H1 (cell line): Measurements from ENCODE around the gene NOXO1. TPM values are rescaled to one million over a fixed set of nuclear protein-coding genes. Genes with fewer than 3 reads are reported as not detected.

Source experiments
- CTCF ChIA-PET: fragments of 300-600 bp; sonication (Branson Sonifier 250); formaldehyde crosslinking; loops from one replicate; lab custom pipeline; 2021; ENCODE audit not compliant: partially characterized antibody; lab: Charles Lee
- POLR2A ChIA-PET: fragments of 300-600 bp; sonication (Branson Sonifier 250); formaldehyde crosslinking; loops from one replicate; lab custom pipeline; 2021; ENCODE audit warnings: inconsistent platforms; ENCODE audit not compliant: partially characterized antibody; lab: Charles Lee
- DNase-seq, 2 experiments: peaks; one replicate each; pipeline versions ENCODE4 v3.0.0 to v3.0.0-alpha.2; 2010 to 2022; ENCODE audit warnings: low spot score in 2 of 2, low read depth in 1 of 2, mixed read lengths in 1 of 2
- FAIRE-seq: peaks from 2 replicates; lab custom pipeline; 2011; peaks lifted over from hg19 to GRCh38; lab: Jason Lieb, UNC
- H2AFZ ChIP-seq: 2 replicates; pipeline ENCODE4 v1.8.1; 2012; ENCODE audit warnings: low read length, inconsistent platforms
- H2AK5ac ChIP-seq: 2 replicates; pipeline ENCODE4 v1.6.1; 2013; ENCODE audit warnings: low read depth, low read length
- H2BK120ac ChIP-seq: replicated peaks from 2 replicates; pipeline ENCODE3; 2013; ENCODE audit warnings: low read depth, low read length, inconsistent platforms
- H2BK12ac ChIP-seq: 2 replicates; pipeline ENCODE4 v1.6.1; 2013; ENCODE audit warnings: low read depth, low read length
- H2BK15ac ChIP-seq: 2 replicates; pipeline ENCODE4 v1.6.1; 2013; ENCODE audit warnings: low read length
- H2BK20ac ChIP-seq: 2 replicates; pipeline ENCODE4 v1.6.1; 2013; ENCODE audit warnings: low read length
- H2BK5ac ChIP-seq: 2 replicates; pipeline ENCODE4 v1.6.1; 2013; ENCODE audit warnings: low read depth, low read length
- H3K14ac ChIP-seq: 2 replicates; pipeline ENCODE4 v1.6.1; 2013; ENCODE audit warnings: inconsistent platforms; ENCODE audit not compliant: insufficient read length
- H3K18ac ChIP-seq: 2 replicates; pipeline ENCODE4 v1.6.1; 2013; ENCODE audit warnings: low read length; ENCODE audit errors: extremely low read depth
- H3K23ac ChIP-seq: 2 replicates; pipeline ENCODE4 v1.6.1; 2013; ENCODE audit warnings: inconsistent platforms; ENCODE audit not compliant: insufficient read length
- H3K23me2 ChIP-seq: 2 replicates; pipeline ENCODE4 v1.6.1; 2013; ENCODE audit warnings: low read depth, low read length
- H3K27ac ChIP-seq: 2 replicates; pipeline ENCODE4 v1.6.1; 2011; ENCODE audit warnings: low read depth, low read length, inconsistent platforms
- H3K27me3 ChIP-seq, 4 experiments: replicated peaks in 1 of 4; 1 replicate in 1 of 4; 2 replicates in 3 of 4; pipeline versions ENCODE4 v1.6.1 to v1.8.1; 2011 to 2013; ENCODE audit warnings: low read length in 3 of 4, mild to moderate bottlenecking in 3 of 4, inconsistent platforms in 2 of 4, mixed read lengths in 2 of 4, moderate library complexity in 1 of 4; ENCODE audit not compliant: control insufficient read depth in 3 of 4, insufficient read depth in 3 of 4; ENCODE audit errors: extremely low read depth in 1 of 4
- H3K36me3 ChIP-seq, 4 experiments: 2 replicates each; pipeline versions ENCODE4 v1.6.1 to v1.8.1; 2011 to 2013; ENCODE audit warnings: mild to moderate bottlenecking in 4 of 4, low read length in 3 of 4, moderate library complexity in 2 of 4, control low read depth in 1 of 4, inconsistent platforms in 1 of 4; ENCODE audit not compliant: insufficient read depth in 4 of 4, control insufficient read depth in 2 of 4
- H3K4ac ChIP-seq: replicated peaks from 2 replicates; pipeline ENCODE3; 2013; ENCODE audit warnings: low read length, low read depth, mixed read lengths, inconsistent platforms; ENCODE audit not compliant: insufficient read length
- H3K4me1 ChIP-seq, 4 experiments: replicated peaks in 1 of 4; 1 replicate in 1 of 4; 2 replicates in 3 of 4; pipeline versions ENCODE4 v1.6.1 to v1.8.1; 2011 to 2013; ENCODE audit warnings: low read length in 3 of 4, inconsistent platforms in 2 of 4, mixed read lengths in 1 of 4; ENCODE audit not compliant: insufficient read depth in 4 of 4, control insufficient read depth in 3 of 4
- H3K4me2 ChIP-seq, 2 experiments: 2 replicates each; pipeline versions ENCODE4 v1.6.1 to v1.8.1; 2011 to 2013; ENCODE audit warnings: low read depth in 2 of 2, low read length in 2 of 2, control low read depth in 1 of 2, inconsistent platforms in 1 of 2, mild to moderate bottlenecking in 1 of 2; ENCODE audit not compliant: insufficient read depth in 1 of 2
- H3K4me3 ChIP-seq, 4 experiments: fragments of 200-600, 300-600 bp in 1 of 4; sonication (generic), shearing (Covaris generic), sonication (Bioruptor Twin) in 1 of 4; 2 replicates each; pipeline versions ENCODE4 v1.5.1 to v1.8.1; 2011 to 2016; ENCODE audit warnings: low read length in 4 of 4, low read depth in 3 of 4, control low read depth in 2 of 4, inconsistent platforms in 2 of 4, mild to moderate bottlenecking in 2 of 4, mixed read lengths in 1 of 4, moderate library complexity in 1 of 4; ENCODE audit not compliant: insufficient read depth in 2 of 4; ENCODE audit errors: extremely low read depth in 1 of 4
- H3K56ac ChIP-seq: replicated peaks from 2 replicates; pipeline ENCODE3; 2013; ENCODE audit warnings: low read depth, mild to moderate bottlenecking, mixed read lengths, low read length, inconsistent platforms; ENCODE audit not compliant: insufficient read length
- H3K79me1 ChIP-seq: 2 replicates; pipeline ENCODE4 v1.6.1; 2013; ENCODE audit warnings: low read depth, low read length, control low read depth
- H3K79me2 ChIP-seq, 2 experiments: 2 replicates each; pipeline versions ENCODE4 v1.6.1 to v1.8.1; 2012 to 2013; ENCODE audit warnings: low read length in 2 of 2, mild to moderate bottlenecking in 2 of 2, inconsistent platforms in 1 of 2; ENCODE audit not compliant: insufficient read depth in 2 of 2, control insufficient read depth in 1 of 2
- H3K9ac ChIP-seq, 4 experiments: replicated peaks in 1 of 4; 1 replicate in 1 of 4; 2 replicates in 3 of 4; pipeline versions ENCODE4 v1.6.1 to v1.8.1; 2011 to 2013; ENCODE audit warnings: low read depth in 3 of 4, low read length in 3 of 4, control low read depth in 2 of 4, mild to moderate bottlenecking in 2 of 4, moderate library complexity in 2 of 4, inconsistent platforms in 1 of 4; ENCODE audit errors: extremely low read depth in 1 of 4
- H3K9me3 ChIP-seq, 2 experiments: 2 replicates each; pipeline versions ENCODE4 v1.6.1 to v1.8.1; 2012 to 2013; ENCODE audit warnings: mild to moderate bottlenecking in 2 of 2, moderate library complexity in 2 of 2, control low read depth in 1 of 2, inconsistent platforms in 1 of 2, low read depth in 1 of 2, low read length in 1 of 2, mixed read lengths in 1 of 2; ENCODE audit not compliant: insufficient read depth in 2 of 2
- H4K20me1 ChIP-seq, 2 experiments: replicated peaks in 1 of 2; 2 replicates each; pipeline versions ENCODE3 to v1.8.1; 2011 to 2013; ENCODE audit warnings: inconsistent platforms in 2 of 2, low read length in 2 of 2, mild to moderate bottlenecking in 1 of 2; ENCODE audit not compliant: insufficient read depth in 2 of 2, control insufficient read depth in 1 of 2
- H4K5ac ChIP-seq: 2 replicates; pipeline ENCODE4 v1.6.1; 2013; ENCODE audit warnings: low read length, low read depth, mixed read lengths, inconsistent platforms; ENCODE audit not compliant: insufficient read length
- H4K8ac ChIP-seq: 2 replicates; pipeline ENCODE4 v1.8.0; 2013; ENCODE audit warnings: mild to moderate bottlenecking, moderate library complexity, low read length, inconsistent platforms; ENCODE audit not compliant: insufficient read depth; ENCODE audit errors: extremely low read depth
- H4K91ac ChIP-seq: replicated peaks from 2 replicates; pipeline ENCODE3; 2013; ENCODE audit warnings: low read length, mixed read lengths, inconsistent platforms; ENCODE audit not compliant: insufficient read length
- HDAC6 ChIP-seq: IDR thresholded peaks from one replicate; pipeline ENCODE4 v1.7.1; 2012; ENCODE audit warnings: low read depth, mild to moderate bottlenecking, inconsistent platforms, low read length, moderate library complexity
- KDM1A ChIP-seq: fragments of 200-600, 300-600 bp; sonication (generic); IDR thresholded peaks from 2 replicates; pipeline ENCODE4 v1.7.1; 2016; ENCODE audit warnings: mild to moderate bottlenecking, low read length, borderline replicate concordance
- KDM4A ChIP-seq: IDR thresholded peaks from one replicate; pipeline ENCODE4 v1.7.1; 2012; ENCODE audit warnings: low read depth, mild to moderate bottlenecking, moderate library complexity, low read length, inconsistent platforms; ENCODE audit not compliant: severe bottlenecking
- SIX5 ChIP-seq: IDR thresholded peaks from 2 replicates; pipeline ENCODE4 v1.6.1; 2011; ENCODE audit warnings: mild to moderate bottlenecking, low read depth, low read length
- WGBS, 2 experiments: shearing (Covaris generic) in 1 of 2; methylation state at CpG; one replicate each; pipeline versions ENCODE4 v1.1.6 to v1.1.7; 2013 to 2015; ENCODE audit warnings: low lambda C conversion rate in 2 of 2, mixed read lengths in 2 of 2, inconsistent platforms in 1 of 2, low coverage in 1 of 2, missing lambda C conversion rate in 1 of 2; ENCODE audit not compliant: insufficient replicate concordance in 2 of 2, insufficient coverage in 1 of 2, insufficient read length in 1 of 2; ENCODE audit errors: extremely low coverage in 1 of 2, missing lambda C conversion rate in 1 of 2; 5-methylcytosine and 5-hydroxymethylcytosine counted together
- polyA plus RNA-seq, 7 experiments: library from polyadenylated mRNA; depleted of rRNA in 3 of 7; stranded (reverse) in 5 of 7; unstranded in 2 of 7; fragments of >200 nt in 5 of 7; fragments of 200-250 nt in 2 of 7; gene quantifications; 1 replicate in 5 of 7; 2 replicates in 1 of 7; 4 replicates in 1 of 7; pipeline versions ENCODE4 v1.2.1 to v1.2.3, GENCODE V29; 2011 to 2013; ENCODE audit warnings: missing spikeins in 2 of 7, mixed read lengths in 2 of 7
- total RNA-seq: library from RNA; stranded (reverse); fragmentation: NEBNext Ultra II Directional; extraction: Animal tissue kit (Norgen Biotek cat#: 25700); gene quantifications from 2 replicates; pipeline ENCODE4 v1.2.1, GENCODE V29; 2021

Gene NOXO1
- total and polyA plus RNA-seq, 2 of the 8 experiments (the other 6 are each of a cell fraction or from before 2014, with no cell fraction given): 1.3 to 2.5 TPM

- Histone ChIP-seq H3K18ac (no peak overlapping the region), H3K4me1 (peaks cover 0 to 6% (median 2%) of the 10 kb centered on the region in 4 experiments; a peak in 4 of 7 replicates), H3K4ac (no peak overlapping the region), H2AFZ (no peak overlapping the region), H3K56ac (no peak overlapping the region), H3K4me2 (no peak overlapping the region), H4K20me1 (peaks cover 0 to 4% of the 10 kb centered on the region in 2 experiments), H3K79me1 (no peaks in the 10 kb centered on the region), H4K5ac (no peak overlapping the region), H3K9me3 (no peaks in the 10 kb centered on the region), H3K14ac (no peak overlapping the region), H4K8ac (peak overlapping the region; percentile 87; the same call in 1 of the 2 replicates), H2BK15ac (no peak overlapping the region; the same call in 1 of the 2 replicates), H2AK5ac (no peak overlapping the region), H3K79me2 (no peaks in the 10 kb centered on the region), H3K27ac (no peak overlapping the region), H3K36me3 (peaks cover 0 to 3% (median 1%) of the 10 kb centered on the region in 4 experiments; a peak in 4 of 8 replicates), H3K9ac (no peak overlapping the region), H2BK12ac (no peak overlapping the region), H3K23ac (no peak overlapping the region), H3K4me3 (no peak overlapping the region), H2BK20ac (no peak overlapping the region), H3K23me2 (no peaks in the 10 kb centered on the region), H2BK120ac (no peak overlapping the region), H2BK5ac (no peak overlapping the region), H4K91ac (no peak overlapping the region), H3K27me3 (peaks cover 0 to 13% (median 8%) of the 10 kb centered on the region in 4 experiments; a peak in 5 of 7 replicates)
- FAIRE-seq (no peak), DNase-seq (no peak)
- WGBS, 2 experiments: 84% methylated on average over 22 of the region's 23 CpGs; no CpG with 5 or more reads in 1 of the 2 experiments
- CTCF ChIA-PET: interaction anchor here (0.7 to 8.0 kb wide), 9 partner anchors 8 to 69 kb away, joined by 3 to 75 read pairs (median 9); no protein-coding TSS in a partner anchor
- TF ChIP-seq HDAC6: no peak
- no peak for TF ChIP-seq KDM4A
- TF ChIP-seq SIX5: no peak
- no peak for TF ChIP-seq KDM1A
- POLR2A ChIA-PET: interaction anchor here (1.5 to 3.4 kb wide), 8 partner anchors 8 to 36 kb away, joined by 5 to 25 read pairs (median 8); partner anchors contain the start of genes MSRB1, RNF151 and RPS2
Measured at GRCh38 chr16:1933097-1933661, 48.1 kb downstream of the NOXO1 start.
